Measurements from ENCODE around the gene TMEM229A.

- TF ChIP-seq MYC (IDR thresholded peaks at IDR 0.05; ENCODE audit: low read depth, low read length) = no peak
- no peak for TF ChIP-seq CTCF (IDR thresholded peaks at IDR 0.05; ENCODE audit: extremely low read depth in 1 of 2, insufficient read depth in 1 of 2, low read depth in 1 of 2, low read length in 2 of 2)
- TF ChIP-seq JUN (IDR thresholded peaks at IDR 0.05; ENCODE audit: borderline replicate concordance, insufficient read depth, insufficient read length, low read depth) = no peak
- no peak for TF ChIP-seq POLR2A (IDR thresholded peaks at IDR 0.05; ENCODE audit: low read depth, low read length)
These were observed 1.5 kb downstream of the TMEM229A start for GRCh38 chr7:124031406-124031805.
